IMR-90 (cell line): ENCODE data around the gene BMP7. TPM values are rescaled to one million over a fixed set of nuclear protein-coding genes. Genes with fewer than 3 reads are reported as not detected.

Experiments used
- ATAC-seq: fragments of 200-7000 bp; cut with Tn5 transposase; 2 replicates; pipeline ENCODE4 v1.9.1; 2020; ENCODE audit warnings: low read depth, mild to moderate bottlenecking, moderate library complexity
- BruUV-seq: library from RNA; stranded (reverse); fragments of 400-500 nt; replicated peaks from 2 replicates; lab custom pipeline; 2021; lab: Mats Ljungman, UMichigan
- CTCF ChIA-PET: fragments of 300-600 bp; formaldehyde crosslinking; extraction: SDS; loops from one replicate; lab custom pipeline; 2021; ENCODE audit warnings: antibody characterized with exemption; lab: Yijun Ruan, JAX
- POLR2A ChIA-PET: fragments of 300-600 bp; sonication (Branson Sonifier 250); formaldehyde crosslinking; loops from one replicate; lab custom pipeline; 2022; ENCODE audit warnings: antibody characterized with exemption; ENCODE audit not compliant: unreplicated experiment; lab: Charles Lee
- DNase-seq: peaks from one replicate; pipeline ENCODE4 v3.0.0; 2013
- H2AFZ ChIP-seq: replicated peaks from 2 replicates; pipeline ENCODE3; 2013; ENCODE audit warnings: low read length, mild to moderate bottlenecking; ENCODE audit not compliant: poor library complexity
- H2AK5ac ChIP-seq: 2 replicates; pipeline ENCODE4 v1.6.1; 2013; ENCODE audit warnings: low read depth, low read length, inconsistent platforms
- H2AK9ac ChIP-seq: replicated peaks from 2 replicates; pipeline ENCODE3; 2013; ENCODE audit warnings: mild to moderate bottlenecking, low read depth, low read length, moderate library complexity; ENCODE audit not compliant: poor library complexity
- H2BK120ac ChIP-seq: 2 replicates; pipeline ENCODE4 v1.6.1; 2013; ENCODE audit warnings: low read depth, low read length, inconsistent platforms
- H2BK15ac ChIP-seq: 3 replicates; pipeline ENCODE4 v1.6.1; 2013; ENCODE audit warnings: low read depth, low read length, inconsistent platforms
- H2BK20ac ChIP-seq: 2 replicates; pipeline ENCODE4 v1.6.1; 2013; ENCODE audit warnings: low read depth, mild to moderate bottlenecking, inconsistent platforms, low read length, moderate library complexity
- H2BK5ac ChIP-seq: 2 replicates; pipeline ENCODE4 v1.6.1; 2013; ENCODE audit warnings: mild to moderate bottlenecking, low read depth, low read length, inconsistent platforms; ENCODE audit not compliant: poor library complexity, severe bottlenecking
- H3K14ac ChIP-seq: replicated peaks from 2 replicates; pipeline ENCODE4 v1.6.1; 2013; ENCODE audit warnings: low read depth, low read length, inconsistent platforms
- H3K18ac ChIP-seq: 2 replicates; pipeline ENCODE4 v1.6.1; 2013; ENCODE audit warnings: low read depth, low read length, control low read depth
- H3K23ac ChIP-seq: 2 replicates; pipeline ENCODE4 v1.6.1; 2013; ENCODE audit warnings: low read depth, low read length, inconsistent platforms
- H3K27ac ChIP-seq: 2 replicates; pipeline ENCODE4 v1.5.1; 2013; ENCODE audit warnings: mild to moderate bottlenecking, control low read depth, low read length; ENCODE audit not compliant: insufficient read depth
- H3K27me3 ChIP-seq: 2 replicates; pipeline ENCODE4 v1.6.1; 2013; ENCODE audit warnings: low read length; ENCODE audit not compliant: control insufficient read depth, insufficient read depth
- H3K36me3 ChIP-seq: 2 replicates; pipeline ENCODE4 v1.6.1; 2013; ENCODE audit warnings: low read length, mixed read lengths; ENCODE audit not compliant: control insufficient read depth, insufficient read depth
- H3K4ac ChIP-seq: 2 replicates; pipeline ENCODE4 v1.6.1; 2013; ENCODE audit warnings: low read depth, low read length, inconsistent platforms
- H3K4me1 ChIP-seq: 2 replicates; pipeline ENCODE4 v1.6.1; 2013; ENCODE audit warnings: low read length, mixed read lengths; ENCODE audit not compliant: control insufficient read depth, insufficient read depth
- H3K4me2 ChIP-seq: 2 replicates; pipeline ENCODE4 v1.6.1; 2013; ENCODE audit warnings: low read depth, mild to moderate bottlenecking, control low read depth, low read length, moderate library complexity
- H3K4me3 ChIP-seq: 2 replicates; pipeline ENCODE4 v1.5.1; 2013; ENCODE audit warnings: low read depth, mild to moderate bottlenecking, control low read depth, low read length, moderate library complexity; ENCODE audit not compliant: insufficient read depth
- H3K56ac ChIP-seq: 2 replicates; pipeline ENCODE4 v1.6.1; 2013; ENCODE audit warnings: low read length, inconsistent platforms; ENCODE audit not compliant: insufficient read depth; ENCODE audit errors: extremely low read depth
- H3K79me1 ChIP-seq, 2 experiments: 2 replicates each; pipeline ENCODE4 v1.6.1; 2013; ENCODE audit warnings: low read length in 2 of 2, inconsistent platforms in 1 of 2, low read depth in 1 of 2
- H3K9ac ChIP-seq: 2 replicates; pipeline ENCODE4 v1.6.1; 2013; ENCODE audit warnings: low read depth, low read length, control low read depth
- H3K9me1 ChIP-seq: 2 replicates; pipeline ENCODE4 v1.6.1; 2013; ENCODE audit warnings: low read length, inconsistent platforms; ENCODE audit not compliant: insufficient read depth
- H3K9me3 ChIP-seq: 2 replicates; pipeline ENCODE4 v1.6.1; 2013; ENCODE audit warnings: low read length; ENCODE audit not compliant: control insufficient read depth, insufficient read depth
- H4K20me1 ChIP-seq: 2 replicates; pipeline ENCODE4 v1.6.1; 2013; ENCODE audit warnings: low read length, inconsistent platforms; ENCODE audit not compliant: insufficient read depth
- H4K5ac ChIP-seq: 2 replicates; pipeline ENCODE4 v1.6.1; 2013; ENCODE audit warnings: mild to moderate bottlenecking, low read depth, low read length, control low read depth
- H4K8ac ChIP-seq, 2 experiments: 2 replicates each; pipeline ENCODE4 v1.6.1; 2013; ENCODE audit warnings: low read depth in 2 of 2, low read length in 2 of 2, control low read depth in 1 of 2, inconsistent platforms in 1 of 2
- H4K91ac ChIP-seq: 2 replicates; pipeline ENCODE4 v1.6.1; 2013; ENCODE audit warnings: low read depth, low read length, inconsistent platforms; ENCODE audit not compliant: insufficient read depth
- CEBPB ChIP-seq: IDR thresholded peaks from 2 replicates; pipeline ENCODE4 v1.6.1; 2012; ENCODE audit warnings: low read depth, low read length, improper control_type of control experiment
- MXI1 ChIP-seq: IDR thresholded peaks from 2 replicates; pipeline ENCODE4 v1.6.1; 2012; ENCODE audit warnings: low read depth, mild to moderate bottlenecking, low read length, moderate library complexity, borderline replicate concordance
- RFX5 ChIP-seq: IDR thresholded peaks from 2 replicates; pipeline ENCODE4 v1.8.0; 2012; ENCODE audit warnings: low read depth, mild to moderate bottlenecking, low read length, moderate library complexity
- WGBS, 2 experiments: methylation state at CpG; one replicate each; pipeline versions ENCODE4 v1.1.5 to v1.1.7; 2013; ENCODE audit warnings: missing lambda C conversion rate in 2 of 2; ENCODE audit not compliant: insufficient read length in 1 of 2; ENCODE audit errors: extremely low coverage in 2 of 2; 5-methylcytosine and 5-hydroxymethylcytosine counted together
- dilution Hi-C: fragments of 300-500 bp; cut with HindIII; formaldehyde crosslinking; loops from one replicate; pipeline ENCODE4 v1.14.3; 2018; ENCODE audit warnings: low sequenced_read_pairs; ENCODE audit not compliant: unreplicated experiment
- in situ Hi-C: fragments of 300-500 bp; cut with MboI; formaldehyde crosslinking; loops from 3 replicates; pipeline ENCODE4 v1.14.3; 2019; ENCODE audit warnings: low sequenced_read_pairs, inconsistent platforms, mixed read lengths
- intact Hi-C: fragments of 100-400 bp; cut with micrococcal nuclease; formaldehyde crosslinking; loops from 2 replicates; pipeline ENCODE4 v1.10.0; 2022
- polyA plus RNA-seq, 3 experiments: library from polyadenylated mRNA; depleted of rRNA; stranded (reverse); fragments of >200 nt; gene quantifications; 2 replicates each; pipeline ENCODE4 v1.2.3, GENCODE V29; 2012; ENCODE audit warnings: low replicate concordance in 1 of 3
- total RNA-seq: library from RNA; depleted of rRNA; stranded (reverse); fragments of >200 nt; gene quantifications from 2 replicates; pipeline ENCODE4 v1.2.3, GENCODE V29; 2012
- TF ChIP-seq, protein P1 (sequence below): conservative IDR thresholded peaks from 2 replicates; pipeline ENCODE4 v1.5.1; 2012; ENCODE audit warnings: mild to moderate bottlenecking, low read depth, low read length, improper control_type of control experiment
- TF ChIP-seq, protein P2 (sequence below): fragments of 150-350 bp; IDR thresholded peaks from 2 replicates; pipeline ENCODE4 v1.6.1; 2016; ENCODE audit warnings: low read depth, mild to moderate bottlenecking, low read length, moderate library complexity, borderline replicate concordance

The BMP7 gene
- total and polyA plus RNA-seq, 2 of the 4 experiments (the other 2 are of a cell fraction) = not detected

DNA sequence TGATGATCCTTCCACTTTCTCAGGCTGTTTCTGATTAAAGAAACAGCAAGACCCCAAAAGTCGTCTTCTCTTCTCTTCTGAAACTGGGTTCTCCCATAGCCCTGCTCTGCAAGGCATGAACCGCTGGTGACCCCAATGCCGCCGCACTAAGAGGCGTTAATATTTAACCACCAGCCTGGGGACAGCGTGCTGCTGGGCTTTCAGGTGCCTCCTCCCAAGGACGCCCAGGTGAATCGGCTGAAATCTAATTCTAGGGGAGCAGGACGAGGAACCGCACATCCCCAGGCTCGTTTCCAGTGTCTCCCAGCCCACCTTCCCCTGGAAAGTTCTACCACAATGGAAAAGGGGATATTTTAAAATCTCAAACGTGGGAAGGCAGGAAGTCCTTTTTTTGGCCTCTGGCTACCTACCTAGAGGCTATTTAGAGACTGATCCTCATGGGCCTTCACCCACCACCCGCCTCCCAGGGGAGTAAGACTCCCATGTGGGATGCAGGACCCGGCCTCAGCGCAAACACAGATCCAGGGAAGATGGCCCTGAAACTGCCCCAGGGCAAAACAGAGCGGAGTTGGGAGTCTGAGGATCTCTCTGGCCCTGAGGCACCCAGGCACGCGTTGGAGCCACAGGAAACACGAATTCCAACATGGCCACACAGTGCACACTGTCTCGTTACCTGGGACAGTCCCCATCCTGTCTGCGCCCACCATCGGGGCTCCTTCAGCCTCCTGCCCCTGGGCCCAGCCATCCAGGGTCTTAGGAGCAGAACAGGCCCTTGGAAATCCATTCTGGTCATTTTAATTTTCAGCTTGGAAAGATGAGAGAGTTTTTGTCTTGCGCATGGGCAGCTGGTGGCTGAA is 56.2 kb downstream of the BMP7 start (continued):
- no peak for TF ChIP-seq RFX5

DNA sequence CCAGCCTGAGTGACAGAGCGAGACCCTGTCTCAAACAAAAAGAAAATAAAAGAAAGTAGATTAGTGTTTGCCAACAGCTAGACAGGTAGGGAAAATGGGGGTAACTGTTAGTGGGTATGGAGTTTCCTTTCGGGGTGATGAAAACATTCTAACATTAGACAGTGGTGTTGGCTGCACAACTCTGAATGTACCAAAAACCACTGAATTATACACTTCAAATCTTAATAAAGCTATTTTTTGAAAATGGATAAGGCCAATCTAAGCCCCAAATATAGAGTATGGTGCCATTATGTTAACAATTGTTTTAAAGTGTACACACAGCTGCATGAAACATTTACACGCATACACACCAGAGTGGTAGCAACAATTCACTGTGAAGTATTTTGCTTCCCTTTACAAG is 57.0 kb downstream of the BMP7 start:
- H2BK20ac ChIP-seq = no peak overlapping the region
- H3K9me3 ChIP-seq = peaks cover 8% of the 10 kb centered on the region
- H3K56ac ChIP-seq = no peak overlapping the region
- H2BK5ac ChIP-seq = no peak overlapping the region
- no peak overlapping the region for H3K9ac ChIP-seq
- no TSS peak for BruUV-seq
- no peak overlapping the region for H3K14ac ChIP-seq
- ATAC-seq = no peak
- in situ Hi-C loops (no loop called here), intact Hi-C loops (no loop called here), dilution Hi-C loops (no loop called here)
- H3K9me1 ChIP-seq = no peaks in the 10 kb centered on the region
- DNase-seq = no peak
- no peak overlapping the region for H4K5ac ChIP-seq
- no peaks in the 10 kb centered on the region; the same call in 1 of the 2 replicates for H3K4me1 ChIP-seq
- no CpG with 5 or more reads among the region's 3 CpGs for WGBS, 2 experiments
- no peak overlapping the region for H2AFZ ChIP-seq
- no peak overlapping the region for H2AK9ac ChIP-seq
- H3K4me3 ChIP-seq = no peak overlapping the region
- no peak overlapping the region for H2BK120ac ChIP-seq
- no peak overlapping the region for H2AK5ac ChIP-seq
- H3K23ac ChIP-seq = no peak overlapping the region
- no peak overlapping the region for H3K4me2 ChIP-seq
- POLR2A ChIA-PET = no interaction called here
- H3K18ac ChIP-seq = no peak overlapping the region
- H2BK15ac ChIP-seq = no peak overlapping the region
- no peaks in the 10 kb centered on the region for H3K36me3 ChIP-seq
- no peaks in the 10 kb centered on the region for H4K20me1 ChIP-seq
- H4K8ac ChIP-seq = no peak overlapping the region
- no peak overlapping the region for H3K4ac ChIP-seq
- CTCF ChIA-PET = no interaction called here
- H3K79me1 ChIP-seq = no peaks in the 10 kb centered on the region
- no peak for TF ChIP-seq MXI1
- TF ChIP-seq, protein P1, sequence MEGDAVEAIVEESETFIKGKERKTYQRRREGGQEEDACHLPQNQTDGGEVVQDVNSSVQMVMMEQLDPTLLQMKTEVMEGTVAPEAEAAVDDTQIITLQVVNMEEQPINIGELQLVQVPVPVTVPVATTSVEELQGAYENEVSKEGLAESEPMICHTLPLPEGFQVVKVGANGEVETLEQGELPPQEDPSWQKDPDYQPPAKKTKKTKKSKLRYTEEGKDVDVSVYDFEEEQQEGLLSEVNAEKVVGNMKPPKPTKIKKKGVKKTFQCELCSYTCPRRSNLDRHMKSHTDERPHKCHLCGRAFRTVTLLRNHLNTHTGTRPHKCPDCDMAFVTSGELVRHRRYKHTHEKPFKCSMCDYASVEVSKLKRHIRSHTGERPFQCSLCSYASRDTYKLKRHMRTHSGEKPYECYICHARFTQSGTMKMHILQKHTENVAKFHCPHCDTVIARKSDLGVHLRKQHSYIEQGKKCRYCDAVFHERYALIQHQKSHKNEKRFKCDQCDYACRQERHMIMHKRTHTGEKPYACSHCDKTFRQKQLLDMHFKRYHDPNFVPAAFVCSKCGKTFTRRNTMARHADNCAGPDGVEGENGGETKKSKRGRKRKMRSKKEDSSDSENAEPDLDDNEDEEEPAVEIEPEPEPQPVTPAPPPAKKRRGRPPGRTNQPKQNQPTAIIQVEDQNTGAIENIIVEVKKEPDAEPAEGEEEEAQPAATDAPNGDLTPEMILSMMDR = no peak
- TF ChIP-seq, protein P2, sequence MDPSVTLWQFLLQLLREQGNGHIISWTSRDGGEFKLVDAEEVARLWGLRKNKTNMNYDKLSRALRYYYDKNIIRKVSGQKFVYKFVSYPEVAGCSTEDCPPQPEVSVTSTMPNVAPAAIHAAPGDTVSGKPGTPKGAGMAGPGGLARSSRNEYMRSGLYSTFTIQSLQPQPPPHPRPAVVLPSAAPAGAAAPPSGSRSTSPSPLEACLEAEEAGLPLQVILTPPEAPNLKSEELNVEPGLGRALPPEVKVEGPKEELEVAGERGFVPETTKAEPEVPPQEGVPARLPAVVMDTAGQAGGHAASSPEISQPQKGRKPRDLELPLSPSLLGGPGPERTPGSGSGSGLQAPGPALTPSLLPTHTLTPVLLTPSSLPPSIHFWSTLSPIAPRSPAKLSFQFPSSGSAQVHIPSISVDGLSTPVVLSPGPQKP = no peak
- no peak for TF ChIP-seq CEBPB
- H3K27ac ChIP-seq = no peak overlapping the region
- no peaks in the 10 kb centered on the region for H3K27me3 ChIP-seq
- H4K91ac ChIP-seq = no peak overlapping the region
